Measurements from ENCODE around the gene GRWD1. TPM values are rescaled to one million over a fixed set of nuclear protein-coding genes. Genes with fewer than 3 reads are reported as not detected.
A peak's percentile ranks its signal among the peaks of the same experiment; 100 is the strongest.

The GRWD1 gene
- total and polyA plus RNA-seq, 2 of the 13 experiments (the other 11 are each of a cell fraction or from before 2014, with no cell fraction given): 10.8 to 46.6 TPM

- TF ChIP-seq THAP8 (CRISPR knock-in tag; IDR thresholded peaks at IDR 0.05; ENCODE audit: borderline replicate concordance) (no peak), ZNF800 (CRISPR knock-in tag; IDR thresholded peaks at IDR 0.05) (no peak), ZGPAT (CRISPR knock-in tag; IDR thresholded peaks at IDR 0.05) (no peak), SNAPC2 (CRISPR knock-in tag; IDR thresholded peaks at IDR 0.05) (no peak), USF2 (IDR thresholded peaks at IDR 0.05; ENCODE audit: low read depth, low read length) (no peak), USF2 (CRISPR knock-in tag; IDR thresholded peaks at IDR 0.05; ENCODE audit: borderline replicate concordance) (no peak), TEAD3 (CRISPR knock-in tag; optimal IDR thresholded peaks at IDR 0.05; ENCODE audit: borderline replicate concordance) (peak; percentile 77), TEAD2 (CRISPR knock-in tag; IDR thresholded peaks at IDR 0.05) (no peak), MTA1 (CRISPR knock-in tag; IDR thresholded peaks at IDR 0.05; ENCODE audit: borderline replicate concordance) (no peak), CREM (IDR thresholded peaks at IDR 0.05) (peak; percentile 91), CREM (CRISPR knock-in tag; IDR thresholded peaks at IDR 0.05) (no peak), TIGD3 (CRISPR knock-in tag; IDR thresholded peaks at IDR 0.05; ENCODE audit: borderline replicate concordance) (no peak), HOXA7 (CRISPR knock-in tag; IDR thresholded peaks at IDR 0.05) (no peak), GABPB1 (CRISPR knock-in tag; IDR thresholded peaks at IDR 0.05) (peak; percentile 79), FOXO1 (CRISPR knock-in tag; IDR thresholded peaks at IDR 0.05) (no peak), NKX3-1 (CRISPR knock-in tag; IDR thresholded peaks at IDR 0.05) (no peak), ZNF24 (IDR thresholded peaks at IDR 0.05) (no peak), PPARG (CRISPR knock-in tag; conservative IDR thresholded peaks at IDR 0.05) (no peak), ZNF431 (CRISPR knock-in tag; IDR thresholded peaks at IDR 0.05; ENCODE audit: borderline replicate concordance, low read depth) (no peak), ZNF260 (CRISPR knock-in tag; IDR thresholded peaks at IDR 0.05; ENCODE audit: borderline replicate concordance, low read depth) (no peak), DBP (CRISPR knock-in tag; IDR thresholded peaks at IDR 0.05; ENCODE audit: not compliant biosample characterization) (no peak), MLX (CRISPR knock-in tag; IDR thresholded peaks at IDR 0.05) (no peak), SCMH1 (CRISPR knock-in tag; IDR thresholded peaks at IDR 0.05; ENCODE audit: borderline replicate concordance) (no peak)
Measured at GRCh38 chr19:48403606-48404005, 42.2 kb upstream of the GRWD1 start (continued).

Data from HepG2 (cell line).